ENCODE data around the gene CHIA. TPM values are rescaled to one million over a fixed set of nuclear protein-coding genes. Genes with fewer than 3 reads are reported as not detected.

Gene CHIA
- total RNA-seq, 1 experiment from 2014 or later = not detected

DNA sequence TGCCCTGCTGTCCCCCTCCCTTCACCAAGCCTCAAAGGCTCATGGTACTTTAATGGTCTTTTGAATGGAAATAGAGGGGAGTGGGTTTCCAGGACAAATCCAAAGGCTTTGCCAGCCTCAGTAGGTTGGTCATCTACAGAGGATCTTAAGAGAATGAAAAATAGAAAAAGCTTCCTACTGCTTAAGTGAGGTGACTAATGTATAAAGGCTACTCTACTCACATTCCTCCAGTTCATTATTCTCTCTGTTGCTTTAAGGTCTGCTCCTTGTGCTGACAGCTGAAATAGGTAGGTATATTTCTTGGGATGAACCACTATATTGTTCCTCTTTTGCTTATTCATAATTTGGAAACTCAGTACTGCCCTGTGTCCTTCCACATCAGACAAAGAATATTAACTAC lies 10.4 kb upstream of the CHIA start:
- Mint-ChIP-seq H3K4me1 (0 out of 4 replicates have a peak, but pooled peaks cover 0 to 3% of the 10 kb centered on the region in 2 experiments), H3K36me3 (ENCODE audit: insufficient read depth in 1 of 3, low read depth in 3 of 3) (peaks cover 0 to 10% (median 0%) of the 10 kb centered on the region in 3 experiments; a peak in 3 of 7 replicates), H3K27me3 (ENCODE audit: low read depth) (peaks cover 6% of the 10 kb centered on the region; the same call in 1 of the 2 replicates), H3K4me3 (no peak overlapping the region), H3K27ac (no peak overlapping the region), H3K9me3 (peaks cover 7 to 9% of the 10 kb centered on the region in 2 experiments; a peak in 3 of 5 replicates)
- Histone ChIP-seq H3K4me1 (ENCODE audit: insufficient read depth, low read length) (no peaks in the 10 kb centered on the region), H2BK20ac (ENCODE audit: low read depth, low read length, poor library complexity, severe bottlenecking) (no peak overlapping the region), H2AK5ac (ENCODE audit: insufficient read length, low read length) (no peak overlapping the region), H3K56ac (ENCODE audit: insufficient read length, low read depth, low read length) (no peak overlapping the region), H3K79me2 (ENCODE audit: insufficient read depth, low read length) (no peaks in the 10 kb centered on the region), H4K20me1 (ENCODE audit: control insufficient read depth, insufficient read depth, insufficient read length) (no peaks in the 10 kb centered on the region), H4K8ac (replicated peaks; ENCODE audit: insufficient read length, low read depth, low read length) (no peak overlapping the region), H3K27ac (ENCODE audit: insufficient read length, low read depth, low read length) (no peak overlapping the region), H4K91ac (ENCODE audit: insufficient read length, low read depth, low read length) (no peak overlapping the region), H2BK5ac (ENCODE audit: insufficient read length, low read length) (no peak overlapping the region), H2AFZ (ENCODE audit: low read length) (no peak overlapping the region), H3K23me2 (ENCODE audit: insufficient read length, low read depth, low read length, poor library complexity, severe bottlenecking) (no peaks in the 10 kb centered on the region), H3K9ac (ENCODE audit: extremely low read depth, insufficient read length, low read length) (no peak overlapping the region), H4K5ac (ENCODE audit: insufficient read length, low read depth, low read length) (no peak overlapping the region), H3K23ac (ENCODE audit: insufficient read length, low read depth, low read length) (no peak overlapping the region), H2BK12ac (ENCODE audit: insufficient read length, low read depth, low read length) (no peak overlapping the region), H2BK15ac (ENCODE audit: low read depth, low read length) (no peak overlapping the region), H3T11ph (ENCODE audit: low read length) (no peak overlapping the region), H3K79me1 (ENCODE audit: insufficient read depth, low read depth, low read length, poor library complexity, severe bottlenecking) (no peaks in the 10 kb centered on the region), H3K27me3 (ENCODE audit: insufficient read depth, low read length) (no peaks in the 10 kb centered on the region), H3K4ac (ENCODE audit: low read depth, low read length) (no peak overlapping the region), H3K18ac (ENCODE audit: insufficient read length, low read depth, low read length) (no peak overlapping the region), H2BK120ac (ENCODE audit: low read depth, low read length, poor library complexity, severe bottlenecking) (no peak overlapping the region), H3K9me3 (ENCODE audit: control insufficient read depth, low read depth, low read length) (no peaks in the 10 kb centered on the region), H3K4me2 (ENCODE audit: insufficient read depth, insufficient read length, low read length) (no peak overlapping the region), H3K14ac (ENCODE audit: insufficient read depth, low read length) (no peak overlapping the region)
- DNase-seq = no peak
- TF ChIP-seq, protein P1, sequence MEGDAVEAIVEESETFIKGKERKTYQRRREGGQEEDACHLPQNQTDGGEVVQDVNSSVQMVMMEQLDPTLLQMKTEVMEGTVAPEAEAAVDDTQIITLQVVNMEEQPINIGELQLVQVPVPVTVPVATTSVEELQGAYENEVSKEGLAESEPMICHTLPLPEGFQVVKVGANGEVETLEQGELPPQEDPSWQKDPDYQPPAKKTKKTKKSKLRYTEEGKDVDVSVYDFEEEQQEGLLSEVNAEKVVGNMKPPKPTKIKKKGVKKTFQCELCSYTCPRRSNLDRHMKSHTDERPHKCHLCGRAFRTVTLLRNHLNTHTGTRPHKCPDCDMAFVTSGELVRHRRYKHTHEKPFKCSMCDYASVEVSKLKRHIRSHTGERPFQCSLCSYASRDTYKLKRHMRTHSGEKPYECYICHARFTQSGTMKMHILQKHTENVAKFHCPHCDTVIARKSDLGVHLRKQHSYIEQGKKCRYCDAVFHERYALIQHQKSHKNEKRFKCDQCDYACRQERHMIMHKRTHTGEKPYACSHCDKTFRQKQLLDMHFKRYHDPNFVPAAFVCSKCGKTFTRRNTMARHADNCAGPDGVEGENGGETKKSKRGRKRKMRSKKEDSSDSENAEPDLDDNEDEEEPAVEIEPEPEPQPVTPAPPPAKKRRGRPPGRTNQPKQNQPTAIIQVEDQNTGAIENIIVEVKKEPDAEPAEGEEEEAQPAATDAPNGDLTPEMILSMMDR (conservative IDR thresholded peaks at IDR 0.05) = no peak

All from H9 (cell line).